GM21723 (cell line): ENCODE measurements around the gene C1orf159.
"Not testable (repeated sequence)": the region's sequence is repeated elsewhere in the genome, so short reads cannot be mapped to it uniquely, and the experiment has no call there.

Source experiments
- ATAC-seq: cut with Tn5 transposase; IDR thresholded peaks from one replicate; pipeline ENCODE4 v1.9.1; 2021; ENCODE audit warnings: mild to moderate bottlenecking, moderate library complexity; ENCODE audit not compliant: unreplicated experiment

Gene C1orf159

GRCh38 chr1:1118876-1119220 lies 3.0 kb upstream of the C1orf159 start:
- no peak for ATAC-seq

- no peak for ATAC-seq
Measured at GRCh38 chr1:1118011-1118875, 2.4 kb upstream of the C1orf159 start.

- ATAC-seq = no peak
Measured at GRCh38 chr1:1117469-1117831, 1.6 kb upstream of the C1orf159 start.

DNA sequence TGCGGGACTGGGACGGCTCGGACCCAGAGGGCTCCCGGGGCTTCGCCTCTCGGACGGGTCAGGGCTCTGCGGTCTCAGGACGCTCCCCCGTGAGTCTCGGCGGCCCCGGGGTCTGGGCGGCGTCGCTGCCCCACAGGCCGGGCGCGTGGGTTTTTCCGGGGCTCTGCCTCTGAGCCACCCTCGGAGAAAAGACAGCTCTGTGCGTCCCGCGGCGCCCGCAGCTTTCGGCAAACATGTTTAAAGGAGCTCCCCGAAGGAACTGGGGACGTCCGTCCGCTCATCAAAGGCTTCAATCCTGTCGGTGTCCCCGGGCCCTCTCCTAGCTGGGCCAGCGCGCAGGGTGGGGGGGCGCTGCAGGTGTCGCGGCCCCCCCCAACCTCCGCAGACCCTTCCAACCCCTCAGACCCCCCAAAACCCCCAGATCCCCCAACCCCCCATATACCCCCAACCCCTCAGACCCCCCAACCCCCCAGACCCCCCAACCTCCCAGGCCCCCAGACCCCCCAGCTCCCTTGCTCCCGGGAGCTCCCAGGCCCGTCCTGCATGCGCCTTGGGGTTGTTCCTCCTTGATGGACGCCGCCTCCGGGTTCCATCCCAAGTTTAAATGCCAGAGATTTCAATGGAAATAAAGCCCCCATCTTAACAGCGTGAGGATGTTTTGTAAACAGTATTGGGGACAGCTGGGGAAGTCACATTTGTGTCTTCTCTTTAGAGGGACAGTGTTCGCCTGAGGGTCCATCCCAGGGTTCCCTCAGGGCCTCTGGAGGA lies 996 bp upstream of the C1orf159 start:
- ATAC-seq = peak; percentile 4

- ATAC-seq = no peak
Measured at GRCh38 chr1:1115136-1115785, 628 bp downstream of the C1orf159 start.

DNA sequence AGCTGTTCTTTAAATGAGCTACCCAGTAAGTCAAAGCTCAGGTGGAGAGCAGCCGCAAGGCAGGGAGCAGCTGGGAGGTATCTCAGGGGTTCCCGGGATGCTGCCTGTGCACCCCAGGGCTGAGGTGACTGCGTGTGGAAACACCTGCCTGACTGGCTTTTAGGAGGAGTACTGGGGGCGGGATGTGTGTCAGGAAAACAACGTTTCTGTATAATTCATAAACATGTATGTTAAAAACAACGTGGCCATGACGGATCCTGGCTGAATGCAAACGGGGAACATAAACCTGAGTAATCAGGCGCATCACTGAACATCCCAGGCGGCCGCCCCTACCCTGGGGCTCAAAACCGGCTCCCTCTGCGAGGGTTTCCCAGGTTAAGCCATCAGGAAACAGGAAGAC lies 1.5 kb downstream of the C1orf159 start:
- ATAC-seq = no peak

- ATAC-seq = no peak
Measured at GRCh38 chr1:1112237-1112985, 3.5 kb downstream of the C1orf159 start.

DNA sequence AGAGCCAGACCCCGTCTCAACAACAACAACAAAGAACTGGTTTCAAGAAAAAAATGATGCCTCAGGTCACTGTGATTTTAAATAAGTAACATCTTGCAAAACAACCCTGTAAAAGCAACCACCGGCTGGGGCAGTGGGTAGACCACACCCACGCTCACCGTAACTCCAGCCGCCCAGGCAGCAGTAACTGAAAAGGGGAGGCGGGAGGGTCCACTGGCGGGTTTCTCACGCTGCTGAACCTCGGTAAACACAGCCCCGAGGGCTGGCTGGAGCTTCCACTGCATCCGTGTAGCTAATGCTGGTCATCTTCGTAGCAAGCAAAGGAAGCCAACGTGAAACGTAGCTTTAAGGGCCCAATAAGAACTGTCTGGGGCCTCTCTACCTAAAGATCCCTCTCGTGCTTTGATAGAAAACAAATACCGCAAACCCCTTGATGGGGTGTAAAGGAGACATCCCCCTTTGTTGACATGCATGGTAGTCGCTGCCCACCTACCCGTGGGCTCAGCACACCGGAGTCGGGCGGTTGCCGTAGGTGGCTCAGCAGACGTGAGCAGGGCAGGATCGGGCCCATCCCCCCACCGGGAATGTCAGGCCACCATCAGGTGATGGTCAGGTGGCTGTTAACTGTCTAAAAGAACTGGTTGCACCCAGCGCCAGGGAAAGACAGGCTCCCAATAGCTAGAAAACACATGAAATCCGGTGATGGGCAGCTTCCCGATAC lies 4.2 kb downstream of the C1orf159 start:
- no peak for ATAC-seq

DNA sequence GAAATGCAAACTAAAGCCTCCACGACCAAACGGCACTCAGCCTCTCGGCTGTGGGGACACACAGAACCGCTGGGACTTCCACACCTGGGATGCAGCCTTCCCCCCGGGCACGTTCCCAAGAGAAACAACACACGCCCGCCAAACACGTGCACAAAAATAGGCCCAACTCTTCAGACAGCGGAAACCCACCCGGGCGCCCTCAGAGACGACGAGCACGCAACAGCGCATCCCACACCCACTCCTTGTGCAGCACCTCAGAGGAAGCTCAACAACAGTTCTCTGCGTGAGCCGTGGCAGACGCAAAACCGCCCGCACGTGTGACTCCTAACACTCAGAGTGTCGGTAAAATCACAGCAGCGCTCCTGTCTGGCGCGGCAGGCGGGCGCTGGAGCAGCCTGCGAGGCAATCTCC lies 5.3 kb downstream of the C1orf159 start:
- no peak for ATAC-seq

DNA sequence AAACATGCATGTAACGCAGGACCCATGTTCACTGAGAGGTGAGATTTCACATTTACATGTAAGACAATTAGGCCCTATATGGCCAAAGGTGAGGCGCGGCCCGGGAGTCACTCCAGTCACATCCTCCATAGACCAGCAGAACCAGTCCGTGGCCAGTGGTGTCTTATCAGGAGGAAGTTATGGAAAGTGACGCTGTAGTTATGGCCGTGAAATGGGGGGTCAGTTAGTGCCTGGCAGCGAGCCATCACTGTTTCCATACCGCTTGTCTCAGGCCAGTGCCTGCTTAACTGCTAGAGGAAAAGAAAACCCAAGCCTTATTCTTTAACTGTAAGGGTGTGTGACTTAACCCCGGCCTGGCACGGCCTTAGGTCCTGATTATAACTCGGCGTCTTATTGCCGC lies 6.1 kb downstream of the C1orf159 start:
- ATAC-seq = no peak

- ATAC-seq = no peak
Measured at GRCh38 chr1:1106510-1107221, 9.2 kb downstream of the C1orf159 start.

DNA sequence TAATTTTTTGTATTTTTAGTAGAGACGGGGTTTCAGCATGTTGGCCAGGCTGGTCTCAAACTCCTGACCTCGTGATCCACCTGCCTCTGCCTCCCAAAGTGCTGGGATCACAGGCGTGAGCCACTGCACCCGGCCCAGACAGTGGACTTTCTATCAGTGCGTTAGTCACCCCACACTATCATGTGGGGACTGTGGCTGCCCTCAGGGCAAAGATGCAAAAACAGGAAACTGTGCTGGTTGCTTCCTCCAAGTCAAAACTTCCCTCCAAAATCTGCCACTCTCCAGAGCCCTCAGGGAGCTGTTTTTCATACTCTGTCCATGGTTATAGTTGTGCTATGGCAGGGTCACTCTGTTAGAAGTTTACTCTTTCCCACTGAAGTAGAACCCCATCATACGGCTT lies 11.7 kb downstream of the C1orf159 start:
- not testable (repeated sequence) for ATAC-seq

DNA sequence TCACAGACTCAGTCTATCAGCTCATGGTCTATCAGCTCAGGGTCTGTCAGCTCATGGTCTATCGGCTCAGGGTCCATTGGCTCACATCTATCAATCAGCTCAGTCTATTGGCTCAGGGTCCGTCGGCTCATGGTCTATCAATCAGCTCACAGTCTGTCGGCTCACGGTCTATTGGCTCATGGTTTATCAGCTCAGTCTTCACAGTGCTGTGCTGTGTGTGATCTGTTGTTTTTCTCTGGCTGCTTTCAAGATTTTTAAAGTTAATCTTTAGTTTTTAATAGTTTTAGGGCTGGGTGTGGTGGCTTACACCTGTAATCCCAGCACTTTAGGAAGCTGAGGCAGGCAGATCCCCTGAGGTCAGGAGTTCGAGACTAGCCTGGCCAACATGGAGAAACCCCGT lies 14.4 kb downstream of the C1orf159 start:
- no peak for ATAC-seq

GRCh38 chr1:1100296-1100695 lies 15.6 kb downstream of the C1orf159 start:
- no peak for ATAC-seq

- no peak for ATAC-seq
Measured at GRCh38 chr1:1099506-1100183, 16.2 kb downstream of the C1orf159 start.

GRCh38 chr1:1098681-1099421 lies 17.0 kb downstream of the C1orf159 start:
- no peak for ATAC-seq

DNA sequence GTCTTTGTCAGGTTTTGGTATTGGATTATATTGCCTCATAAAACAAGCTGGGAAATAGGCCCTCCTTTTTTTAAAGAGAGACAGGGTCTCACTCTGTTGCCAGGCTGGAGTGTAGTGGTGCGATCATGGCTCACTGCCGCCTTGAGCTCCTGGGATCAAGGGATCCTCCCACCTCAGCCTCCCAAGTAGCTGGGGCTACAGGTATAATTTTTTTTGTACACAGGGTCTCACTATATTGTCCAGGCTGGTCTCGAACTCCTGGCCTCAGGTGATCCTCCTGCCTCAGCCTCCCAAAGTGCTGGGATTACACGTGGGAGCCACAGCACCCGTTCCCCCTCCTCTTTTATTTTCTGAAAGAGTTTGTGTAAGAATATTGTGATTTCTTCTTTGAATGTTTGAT lies 19.8 kb downstream of the C1orf159 start:
- ATAC-seq = not testable (repeated sequence)

GRCh38 chr1:1094981-1095380 lies 20.9 kb downstream of the C1orf159 start:
- no peak for ATAC-seq

DNA sequence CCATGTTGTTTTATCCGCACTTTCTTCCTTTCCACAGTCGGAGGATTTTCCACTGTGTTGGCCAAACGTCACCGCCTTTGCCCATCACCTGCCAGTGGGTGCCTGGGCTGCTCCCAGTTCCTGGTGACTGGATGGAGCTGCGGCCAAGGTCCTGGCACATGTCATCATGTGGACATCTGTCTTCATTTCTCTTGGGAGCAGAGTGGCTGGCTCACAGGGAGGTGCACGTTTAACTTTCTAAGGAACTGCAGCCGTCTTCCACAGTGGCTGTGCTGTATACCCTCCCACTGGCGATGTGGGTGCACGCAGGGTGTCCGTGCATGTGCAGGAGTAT lies 22.3 kb downstream of the C1orf159 start:
- ATAC-seq = no peak
